TTC549 (cell line): ENCODE data around the gene TMEM200A.
"Not testable (repeated sequence)": the region's sequence is repeated elsewhere in the genome, so short reads cannot be mapped to it uniquely, and the experiment has no call there.

Experiments
- FAIRE-seq: peaks from 2 replicates; lab custom pipeline; 2012; peaks lifted over from hg19 to GRCh38; lab: Jason Lieb, UNC

Gene TMEM200A

DNA sequence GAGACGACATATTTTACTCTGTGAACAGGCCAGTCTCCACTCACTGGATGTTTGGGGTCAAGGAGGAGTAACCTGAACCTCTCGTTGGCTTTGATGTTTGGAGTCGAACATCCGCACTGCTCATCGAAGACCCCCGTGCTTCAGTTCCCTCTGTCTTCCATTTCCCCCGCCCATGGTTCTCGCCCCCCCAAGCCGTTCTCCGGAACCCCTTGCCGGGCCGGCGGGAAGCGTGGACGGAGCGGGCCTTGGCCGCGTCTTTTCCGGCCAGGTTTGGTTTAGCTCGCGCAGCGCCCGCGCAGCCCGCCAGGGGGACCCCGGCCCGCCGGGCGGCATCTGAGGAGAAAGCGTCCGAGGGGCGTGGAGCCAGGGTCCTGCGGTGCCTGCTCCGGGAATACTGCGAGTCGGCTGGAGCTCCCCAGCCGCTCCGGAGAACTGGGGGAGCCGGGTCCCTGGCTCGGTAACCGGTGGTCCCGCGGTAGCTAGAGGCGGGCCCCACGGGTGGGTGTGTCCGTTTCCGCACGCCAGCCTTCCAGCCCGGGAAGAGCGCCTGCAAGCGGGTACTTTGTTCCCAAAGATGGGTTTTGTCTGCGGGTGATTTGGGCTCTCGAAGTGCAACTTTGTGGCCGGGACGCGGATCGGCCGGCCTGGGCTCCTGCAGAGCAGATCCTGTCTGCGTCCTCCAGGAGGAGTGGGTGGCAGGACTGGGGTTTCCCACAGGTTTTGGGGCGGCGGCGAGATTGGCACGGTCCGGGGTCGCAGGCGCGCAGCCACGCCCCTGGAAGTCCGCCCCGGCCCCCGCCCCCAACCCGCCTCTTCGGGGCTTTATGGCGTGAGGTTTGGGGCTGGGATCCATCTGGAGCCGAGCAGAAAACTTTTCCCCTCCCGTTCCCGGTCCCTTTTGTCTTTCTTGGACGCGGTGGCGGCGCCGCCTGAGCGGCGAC, at the start of gene TMEM200A:
TMEM200A (plus strand) TSS at position 852 of the 941 bp plus-strand sequence. CDS start 74,406 bp downstream, outside the sequence.
- FAIRE-seq: no peak

- no peak for FAIRE-seq
Observed at GRCh38 chr6:130320908-130321307, 44.9 kb upstream of the TMEM200A start.

GRCh38 chr6:130322673-130323268, 43.0 kb upstream of the TMEM200A start:
- FAIRE-seq: peak; percentile 74

DNA sequence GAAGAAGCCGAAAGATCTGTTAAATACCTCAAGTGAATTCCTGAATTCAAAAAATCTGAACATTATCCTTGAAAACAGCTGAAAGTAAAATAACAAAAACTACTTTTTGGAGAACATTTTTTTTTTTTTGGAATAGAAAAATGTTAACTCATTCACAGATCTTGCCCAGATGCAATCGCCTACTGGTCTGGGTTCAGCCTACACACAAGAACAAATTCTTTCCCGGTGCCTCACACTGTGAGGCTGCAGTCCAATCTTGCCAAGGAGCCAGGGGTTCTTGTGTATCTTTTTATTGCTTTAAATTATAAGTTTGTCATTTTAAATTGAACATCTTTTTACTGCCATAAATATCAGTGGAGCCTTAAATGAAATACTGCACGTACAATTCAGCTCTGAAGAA, 41.2 kb upstream of the TMEM200A start:
- no peak for FAIRE-seq

DNA sequence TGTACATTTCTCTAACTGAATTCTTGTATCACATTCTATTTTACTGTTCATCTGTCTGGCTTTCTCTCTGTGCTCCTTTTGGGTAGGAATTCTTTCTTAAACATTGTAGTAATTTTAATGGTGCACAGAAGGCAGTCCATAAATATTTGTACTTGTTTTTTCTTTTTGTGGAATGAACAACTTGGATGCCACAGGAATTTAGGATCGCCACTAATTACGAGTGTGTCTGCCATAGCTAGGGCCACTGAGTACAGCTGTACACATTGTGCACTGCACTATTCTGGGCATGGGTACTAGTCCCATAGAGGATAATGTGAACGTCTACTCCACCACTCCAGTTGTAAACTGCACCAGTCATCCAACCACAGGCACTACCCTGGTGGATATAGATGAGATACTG, 39.3 kb upstream of the TMEM200A start:
- no peak for FAIRE-seq

GRCh38 chr6:130337534-130337933, 28.3 kb upstream of the TMEM200A start:
- no peak for FAIRE-seq

GRCh38 chr6:130346324-130346723, 19.5 kb upstream of the TMEM200A start:
- not testable (repeated sequence) for FAIRE-seq

DNA sequence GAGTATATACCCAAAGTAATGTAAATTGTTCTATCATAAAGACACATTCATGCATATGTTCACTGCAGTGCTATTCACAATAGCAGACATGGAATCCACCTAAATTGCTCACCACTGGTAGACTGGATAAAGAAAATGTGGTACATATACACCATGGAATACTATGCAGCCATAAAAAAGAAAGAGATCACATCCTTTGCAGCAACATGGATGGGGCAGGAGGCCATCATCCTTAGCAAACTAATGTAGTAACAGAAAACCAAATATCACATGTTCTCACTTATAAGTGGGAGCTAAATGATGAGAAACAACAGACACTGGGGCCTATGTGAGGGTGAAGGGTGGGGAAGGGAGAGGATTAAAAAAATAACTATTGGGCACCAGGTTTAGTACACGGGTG, 11.5 kb upstream of the TMEM200A start:
- FAIRE-seq: no peak

DNA sequence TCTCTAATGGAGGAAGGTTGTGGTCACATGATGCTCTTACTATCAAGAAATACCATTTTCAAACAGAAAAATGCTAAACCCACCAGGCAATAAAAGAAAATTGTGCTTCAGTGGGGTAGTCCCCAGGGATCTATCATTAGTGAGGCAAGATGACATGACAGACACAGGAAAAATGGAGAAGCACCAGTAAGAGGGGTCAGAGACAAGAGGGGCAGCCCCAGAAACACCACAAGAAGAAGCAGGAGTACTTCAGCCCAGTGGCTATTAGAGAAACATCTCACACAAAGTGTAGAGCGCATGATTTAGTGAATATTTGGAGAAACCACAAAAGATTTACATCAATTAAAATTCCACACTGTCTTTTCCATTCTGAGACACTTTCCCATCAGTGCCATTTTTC, 10.2 kb upstream of the TMEM200A start:
- FAIRE-seq: no peak

DNA sequence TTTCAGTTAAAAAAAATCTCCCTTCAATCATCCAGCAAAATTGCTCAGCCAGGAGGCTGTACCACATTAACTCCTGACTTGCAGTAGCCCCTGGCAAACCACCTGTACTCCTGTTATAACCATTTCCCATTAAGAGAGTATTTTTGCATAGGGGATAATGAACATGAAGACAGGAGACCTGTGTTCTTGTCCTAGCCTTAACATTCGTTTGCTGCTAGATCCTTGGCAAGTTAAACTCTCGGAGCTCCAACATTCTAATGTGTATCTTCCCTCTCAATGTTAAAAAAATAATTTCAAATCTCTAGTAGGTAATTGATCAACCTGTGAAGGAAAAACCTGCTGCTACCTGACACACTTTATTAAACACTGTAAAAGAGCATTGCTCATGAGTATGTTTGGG, 8.4 kb upstream of the TMEM200A start:
- no peak for FAIRE-seq

- FAIRE-seq: no peak
Observed at GRCh38 chr6:130359736-130360135, 6.1 kb upstream of the TMEM200A start.

DNA sequence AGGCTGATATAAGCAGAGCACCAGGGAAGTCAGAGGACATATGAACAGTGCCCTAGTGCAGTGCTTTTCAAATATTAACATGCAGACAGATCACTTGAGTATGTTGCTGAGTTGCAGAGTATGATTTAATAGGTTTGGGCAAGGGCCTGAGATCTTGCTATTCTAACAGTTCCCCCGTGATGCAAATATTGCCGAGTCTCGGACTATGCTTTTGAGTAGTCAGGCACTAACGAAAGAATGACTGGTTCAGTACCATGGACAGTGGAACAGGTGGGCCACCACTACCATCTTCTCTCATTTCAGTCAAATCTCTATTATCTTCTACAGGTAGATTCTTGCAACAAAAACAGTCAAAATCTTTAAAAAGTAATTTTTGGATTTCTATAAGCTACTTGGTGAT, 3.7 kb upstream of the TMEM200A start:
- no peak for FAIRE-seq

- no peak for FAIRE-seq
Observed at GRCh38 chr6:130364224-130364780, 1.5 kb upstream of the TMEM200A start.

DNA sequence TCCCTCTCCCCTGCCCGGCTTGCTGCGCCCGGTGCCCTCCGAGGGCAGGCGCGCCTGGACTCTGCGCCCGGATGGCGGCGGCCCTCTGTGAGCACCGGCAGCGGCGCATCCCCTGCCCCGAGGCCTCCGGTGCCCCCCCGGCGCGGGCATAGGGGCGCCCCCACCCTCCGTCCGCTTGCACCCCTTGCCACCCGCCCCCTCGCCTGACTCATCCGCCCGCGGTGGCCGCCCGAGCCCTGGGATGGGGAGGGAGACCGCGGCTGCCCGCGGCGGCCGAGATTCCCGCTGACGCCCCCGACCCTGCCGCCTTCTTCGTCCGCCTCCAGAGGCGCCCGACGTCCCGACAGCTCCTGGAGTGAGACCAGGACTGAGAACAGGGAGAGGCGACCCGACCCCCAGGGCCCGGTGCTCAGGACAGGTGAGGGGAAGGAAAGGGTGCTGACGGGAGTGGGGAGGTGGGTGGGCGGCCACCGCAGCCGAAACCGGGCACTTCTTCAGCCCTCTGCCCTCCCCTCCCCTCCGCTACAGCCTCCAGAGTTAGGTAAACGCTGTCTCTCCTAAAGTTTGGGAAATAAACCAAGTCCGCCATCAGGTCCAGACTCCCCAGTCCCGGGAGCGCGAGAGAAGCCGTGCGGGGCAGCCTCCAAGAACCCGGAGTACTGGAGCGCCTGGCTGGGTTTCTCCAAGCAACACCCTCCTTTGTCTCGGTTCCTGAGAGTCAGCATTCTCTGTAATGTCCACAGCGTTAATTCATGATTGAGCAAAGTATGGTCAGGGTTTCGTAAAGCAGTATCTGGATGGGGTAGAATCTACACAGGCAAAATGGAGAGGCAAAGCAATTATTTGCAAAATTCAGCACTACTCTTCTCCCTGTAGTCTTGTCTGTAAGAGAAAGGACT, 539 bp downstream of the TMEM200A start:
- no peak for FAIRE-seq

GRCh38 chr6:130367767-130368166, 1.9 kb downstream of the TMEM200A start:
- no peak for FAIRE-seq

GRCh38 chr6:130368576-130368975, 2.8 kb downstream of the TMEM200A start:
- FAIRE-seq: no peak

GRCh38 chr6:130369831-130370230, 4.0 kb downstream of the TMEM200A start:
- no peak for FAIRE-seq

DNA sequence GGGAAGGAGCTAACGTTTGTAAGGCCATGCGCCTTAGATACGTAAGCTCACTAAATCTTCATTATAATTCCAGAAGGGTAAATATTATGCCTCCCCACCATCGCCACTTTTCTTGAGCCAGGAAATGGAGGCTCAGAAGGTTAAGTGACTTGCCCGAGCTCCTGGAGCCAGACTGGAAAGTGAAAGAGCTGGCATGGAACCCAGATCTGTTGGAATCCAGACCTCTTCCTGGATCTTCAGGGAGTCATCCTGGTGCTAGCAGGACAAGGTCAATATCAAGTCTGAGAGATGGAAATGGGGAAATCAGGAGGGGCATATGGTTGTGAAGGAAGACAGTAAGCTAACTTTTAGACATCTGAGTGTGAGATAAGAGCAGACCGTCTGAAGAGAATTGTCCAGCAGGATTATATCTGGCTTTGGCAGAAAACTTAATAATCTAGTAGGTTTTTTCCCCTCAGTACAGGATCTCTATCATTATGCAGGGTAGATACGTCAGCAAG, 6.2 kb downstream of the TMEM200A start:
- FAIRE-seq: no peak

DNA sequence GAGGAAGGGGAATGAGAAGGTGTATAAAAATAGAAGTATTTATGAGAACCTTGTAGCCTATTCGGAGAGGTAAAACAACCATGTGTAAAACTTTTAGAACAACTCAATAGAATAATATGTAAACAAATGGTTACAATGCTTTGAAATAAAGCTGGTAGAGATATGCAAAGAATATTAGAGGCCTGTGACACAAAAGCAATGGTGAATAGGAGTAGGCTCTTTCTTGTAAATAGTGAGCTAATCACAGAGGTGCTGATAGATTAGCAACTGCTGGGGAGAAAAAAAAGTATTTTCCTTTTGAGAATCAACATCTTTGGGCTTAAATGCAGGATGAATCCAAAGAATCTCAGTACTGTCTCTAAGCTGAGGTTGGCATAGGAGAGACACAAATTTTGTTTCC, 7.0 kb downstream of the TMEM200A start:
- FAIRE-seq: no peak

DNA sequence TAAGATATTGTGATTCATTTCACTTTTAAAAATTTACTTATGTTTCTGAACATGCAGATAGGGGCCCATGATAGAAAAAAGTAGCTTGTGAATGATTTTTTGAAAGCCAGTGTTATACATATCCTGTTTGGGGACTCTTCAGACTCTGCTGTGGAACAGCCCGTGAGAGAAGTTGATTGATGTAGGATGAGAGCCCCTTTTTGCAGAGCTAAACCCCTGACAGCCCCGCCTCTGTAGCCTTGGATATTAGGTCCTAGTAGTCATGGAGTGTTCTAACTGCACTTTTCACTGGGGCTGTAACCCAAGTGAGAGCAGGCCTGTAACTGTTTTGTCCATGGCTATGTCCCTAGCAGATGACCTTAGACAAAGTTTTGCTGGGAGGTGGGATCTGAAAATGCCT, 8.2 kb downstream of the TMEM200A start:
- no peak for FAIRE-seq

DNA sequence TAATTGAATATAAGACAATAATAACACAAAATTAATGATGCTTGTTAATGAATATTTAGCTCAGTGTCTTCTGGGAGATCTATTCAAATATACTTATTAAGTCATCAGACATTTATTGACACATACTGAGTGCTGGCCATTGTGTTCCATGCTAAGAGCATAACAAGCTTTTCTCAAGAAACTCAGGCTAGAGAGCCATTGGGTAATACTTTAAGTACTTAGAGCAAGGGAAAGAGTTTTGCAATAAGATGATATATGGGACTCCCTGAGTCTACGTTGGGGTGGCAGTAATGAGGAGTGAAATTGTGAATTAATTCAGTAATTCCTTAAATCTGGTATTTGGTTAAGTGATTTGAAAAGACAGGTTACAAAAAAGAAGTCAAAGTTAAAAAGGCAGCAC, 11.1 kb downstream of the TMEM200A start:
- no peak for FAIRE-seq

DNA sequence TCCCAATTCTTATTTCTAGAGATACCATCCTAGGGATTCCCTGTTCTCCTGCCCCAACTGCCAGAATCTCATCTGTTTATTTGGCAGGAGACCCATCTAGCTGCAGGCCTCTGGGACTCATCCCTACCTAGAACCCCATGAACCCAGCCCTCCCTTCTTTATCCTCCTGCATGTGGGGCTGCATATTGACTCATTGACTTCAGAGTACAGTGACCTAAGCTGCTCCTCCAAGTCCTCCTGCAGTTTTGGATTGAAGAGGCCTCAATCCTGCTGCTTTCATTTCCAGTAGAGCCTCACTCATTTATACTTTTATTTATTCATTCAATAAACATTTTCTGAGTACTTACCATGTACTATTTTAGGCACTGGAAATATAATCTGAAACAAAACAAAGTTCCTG, 11.6 kb downstream of the TMEM200A start:
- FAIRE-seq: no peak
